SK-N-SH treated with all-trans-retinoic acid at 6 μM for 48 hours (cell line): ENCODE results near the gene TRPV4.

Experiments
- ATAC-seq: fragments of 200-7000 bp; cut with Tn5 transposase; 3 replicates; pipeline ENCODE4 v1.9.1; 2020; ENCODE audit warnings: mild to moderate bottlenecking, moderate library complexity
- CSDC2 ChIP-seq: fragments of 250-450 bp; sonication (Bioruptor Pico); IDR thresholded peaks from 2 replicates; pipeline ENCODE4 v1.5.0; 2020; ENCODE audit warnings: mild to moderate bottlenecking, moderate library complexity
- ESRRG ChIP-seq: fragments of 250-450 bp; sonication (Bioruptor Pico); IDR thresholded peaks from 2 replicates; pipeline ENCODE4 v1.6.1; 2021; ENCODE audit warnings: mild to moderate bottlenecking
- GLIS3 ChIP-seq: fragments of 250-450 bp; sonication (Bioruptor Pico); IDR thresholded peaks from 2 replicates; pipeline ENCODE4 v1.5.0; 2020; ENCODE audit warnings: mild to moderate bottlenecking, moderate library complexity
- ISL1 ChIP-seq: fragments of 250-450 bp; sonication (Bioruptor Pico); IDR thresholded peaks from 2 replicates; pipeline ENCODE4 v2.1.2; 2022; ENCODE audit warnings: mild to moderate bottlenecking, moderate library complexity
- OSR1 ChIP-seq: fragments of 250-450 bp; sonication (Bioruptor Pico); IDR thresholded peaks from 2 replicates; pipeline ENCODE4 v1.8.0; 2022; ENCODE audit warnings: moderate library complexity, mild to moderate bottlenecking, inconsistent platforms
- PPARA ChIP-seq: fragments of 250-450 bp; sonication (Bioruptor Pico); IDR thresholded peaks from 2 replicates; pipeline ENCODE4 v1.5.0; 2020; ENCODE audit warnings: mild to moderate bottlenecking, borderline replicate concordance
- RARB ChIP-seq: fragments of 250-450 bp; sonication (Bioruptor Pico); IDR thresholded peaks from 2 replicates; pipeline ENCODE4 v1.8.0; 2021; ENCODE audit warnings: mild to moderate bottlenecking, moderate library complexity
- SNAI2 ChIP-seq: fragments of 250-450 bp; sonication (Bioruptor Pico); IDR thresholded peaks from 2 replicates; pipeline ENCODE4 v1.5.0; 2020; ENCODE audit warnings: mild to moderate bottlenecking, moderate library complexity
- TCF4 ChIP-seq: fragments of 250-450 bp; sonication (Bioruptor Pico); IDR thresholded peaks from 2 replicates; pipeline ENCODE4 v1.8.0; 2021; ENCODE audit warnings: mild to moderate bottlenecking, moderate library complexity, borderline replicate concordance
- TOX ChIP-seq: fragments of 250-450 bp; sonication (Bioruptor Pico); IDR thresholded peaks from 2 replicates; pipeline ENCODE4 v1.8.0; 2021; ENCODE audit warnings: mild to moderate bottlenecking, moderate library complexity, borderline replicate concordance
- ZC3H10 ChIP-seq: fragments of 250-450 bp; sonication (Bioruptor Pico); IDR thresholded peaks from 2 replicates; pipeline ENCODE4 v1.5.1; 2021; ENCODE audit warnings: mild to moderate bottlenecking, moderate library complexity
- ZFP3 ChIP-seq: fragments of 250-450 bp; sonication (Bioruptor Pico); IDR thresholded peaks from 2 replicates; pipeline ENCODE4 v1.5.0; 2020; ENCODE audit warnings: mild to moderate bottlenecking, moderate library complexity
- ZFP30 ChIP-seq: fragments of 450-650 bp; formaldehyde crosslinking; IDR thresholded peaks from 2 replicates; pipeline ENCODE4 v1.5.0; 2022; ENCODE audit warnings: mild to moderate bottlenecking, moderate library complexity
- ZNF565 ChIP-seq: fragments of 450-650 bp; formaldehyde crosslinking; conservative IDR thresholded peaks from 2 replicates; pipeline ENCODE4 v1.5.0; 2020; ENCODE audit warnings: low read depth, mild to moderate bottlenecking, moderate library complexity
- ZNF70 ChIP-seq: fragments of 450-650 bp; formaldehyde crosslinking; IDR thresholded peaks from 2 replicates; pipeline ENCODE4 v1.5.0; 2020; ENCODE audit warnings: mild to moderate bottlenecking, moderate library complexity
- ZNF8 ChIP-seq: fragments of 450-650 bp; formaldehyde crosslinking; IDR thresholded peaks from 2 replicates; pipeline ENCODE4 v1.5.0; 2020; ENCODE audit warnings: mild to moderate bottlenecking, moderate library complexity
- TF ChIP-seq, protein P1 (sequence below): fragments of 250-450 bp; sonication (Bioruptor Pico); IDR thresholded peaks from 2 replicates; pipeline ENCODE4 v1.8.0; 2021; ENCODE audit warnings: low read depth, mild to moderate bottlenecking, moderate library complexity, borderline replicate concordance
- TF ChIP-seq, protein P2 (sequence below): fragments of 250-450 bp; sonication (Bioruptor Pico); IDR thresholded peaks from 2 replicates; pipeline ENCODE4 v1.5.1; 2021; ENCODE audit warnings: mild to moderate bottlenecking, moderate library complexity
- TF ChIP-seq, protein P3 (sequence below): fragments of 250-450 bp; sonication (Bioruptor Pico); IDR thresholded peaks from 2 replicates; pipeline ENCODE4 v1.5.1; 2020; ENCODE audit warnings: low read depth, mild to moderate bottlenecking, moderate library complexity
- TF ChIP-seq, protein P4 (sequence below): fragments of 250-450 bp; sonication (Bioruptor Pico); IDR thresholded peaks from 2 replicates; pipeline ENCODE4 v1.8.0; 2020; ENCODE audit warnings: mild to moderate bottlenecking, moderate library complexity, borderline replicate concordance

The TRPV4 gene

DNA sequence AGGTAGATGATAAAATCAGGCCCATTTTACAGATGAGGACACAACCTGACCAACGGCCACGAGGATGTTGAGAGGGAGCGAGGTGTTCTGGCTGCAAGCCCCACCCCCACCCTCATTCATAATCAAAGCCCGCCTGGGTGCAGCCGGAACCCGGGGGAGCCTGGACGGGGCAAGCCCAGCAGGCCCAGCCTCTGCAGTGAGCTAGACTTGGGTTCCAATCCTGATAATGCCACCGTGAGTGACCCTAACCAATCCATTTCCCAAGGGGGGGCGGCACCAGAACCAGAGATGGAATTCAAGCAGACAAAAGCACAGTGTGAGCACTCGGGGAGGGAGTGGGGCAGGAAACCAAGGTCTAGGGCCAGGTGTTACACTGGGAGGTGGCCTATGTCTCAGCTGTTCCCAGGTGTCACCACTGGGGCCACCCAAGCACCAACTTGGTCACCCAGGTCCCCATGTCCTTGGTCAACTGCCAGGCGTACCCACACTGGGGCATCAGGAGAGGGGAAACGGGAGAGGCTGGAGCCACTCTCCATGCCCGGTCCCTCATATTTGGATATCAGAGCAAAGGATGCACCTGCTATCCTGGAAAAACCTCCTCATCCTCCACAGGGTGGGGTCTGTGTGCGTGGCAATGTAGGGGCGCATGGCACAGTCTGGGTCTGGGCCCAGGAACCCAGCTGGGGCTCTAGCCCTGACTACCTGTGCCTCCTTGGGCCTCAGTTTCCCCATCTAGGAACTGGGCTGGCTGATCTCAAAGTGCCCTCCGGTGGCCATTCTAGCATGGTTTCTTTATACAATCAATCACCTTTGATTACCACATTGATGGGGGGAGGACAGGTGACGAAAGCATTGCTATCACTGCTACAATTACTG, 61.2 kb downstream of the TRPV4 start:
- no peak for ATAC-seq
- TF ChIP-seq ZC3H10 (CRISPR knock-in tag) (no peak), ZNF70 (CRISPR knock-in tag) (no peak), OSR1 (CRISPR knock-in tag) (no peak), TOX (CRISPR knock-in tag) (no peak), RARB (CRISPR knock-in tag) (no peak), ZFP3 (no peak), GLIS3 (no peak), ZFP30 (CRISPR knock-in tag) (no peak), PPARA (CRISPR knock-in tag) (no peak)
- TF ChIP-seq, protein P1, sequence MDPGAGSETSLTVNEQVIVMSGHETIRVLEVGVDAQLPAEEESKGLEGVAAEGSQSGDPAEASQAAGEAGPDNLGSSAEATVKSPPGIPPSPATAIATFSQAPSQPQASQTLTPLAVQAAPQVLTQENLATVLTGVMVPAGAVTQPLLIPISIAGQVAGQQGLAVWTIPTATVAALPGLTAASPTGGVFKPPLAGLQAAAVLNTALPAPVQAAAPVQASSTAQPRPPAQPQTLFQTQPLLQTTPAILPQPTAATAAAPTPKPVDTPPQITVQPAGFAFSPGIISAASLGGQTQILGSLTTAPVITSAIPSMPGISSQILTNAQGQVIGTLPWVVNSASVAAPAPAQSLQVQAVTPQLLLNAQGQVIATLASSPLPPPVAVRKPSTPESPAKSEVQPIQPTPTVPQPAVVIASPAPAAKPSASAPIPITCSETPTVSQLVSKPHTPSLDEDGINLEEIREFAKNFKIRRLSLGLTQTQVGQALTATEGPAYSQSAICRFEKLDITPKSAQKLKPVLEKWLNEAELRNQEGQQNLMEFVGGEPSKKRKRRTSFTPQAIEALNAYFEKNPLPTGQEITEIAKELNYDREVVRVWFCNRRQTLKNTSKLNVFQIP = no peak
- TF ChIP-seq, protein P2, sequence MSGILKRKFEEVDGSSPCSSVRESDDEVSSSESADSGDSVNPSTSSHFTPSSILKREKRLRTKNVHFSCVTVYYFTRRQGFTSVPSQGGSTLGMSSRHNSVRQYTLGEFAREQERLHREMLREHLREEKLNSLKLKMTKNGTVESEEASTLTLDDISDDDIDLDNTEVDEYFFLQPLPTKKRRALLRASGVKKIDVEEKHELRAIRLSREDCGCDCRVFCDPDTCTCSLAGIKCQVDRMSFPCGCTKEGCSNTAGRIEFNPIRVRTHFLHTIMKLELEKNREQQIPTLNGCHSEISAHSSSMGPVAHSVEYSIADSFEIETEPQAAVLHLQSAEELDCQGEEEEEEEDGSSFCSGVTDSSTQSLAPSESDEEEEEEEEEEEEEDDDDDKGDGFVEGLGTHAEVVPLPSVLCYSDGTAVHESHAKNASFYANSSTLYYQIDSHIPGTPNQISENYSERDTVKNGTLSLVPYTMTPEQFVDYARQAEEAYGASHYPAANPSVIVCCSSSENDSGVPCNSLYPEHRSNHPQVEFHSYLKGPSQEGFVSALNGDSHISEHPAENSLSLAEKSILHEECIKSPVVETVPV (CRISPR knock-in tag) = no peak

DNA sequence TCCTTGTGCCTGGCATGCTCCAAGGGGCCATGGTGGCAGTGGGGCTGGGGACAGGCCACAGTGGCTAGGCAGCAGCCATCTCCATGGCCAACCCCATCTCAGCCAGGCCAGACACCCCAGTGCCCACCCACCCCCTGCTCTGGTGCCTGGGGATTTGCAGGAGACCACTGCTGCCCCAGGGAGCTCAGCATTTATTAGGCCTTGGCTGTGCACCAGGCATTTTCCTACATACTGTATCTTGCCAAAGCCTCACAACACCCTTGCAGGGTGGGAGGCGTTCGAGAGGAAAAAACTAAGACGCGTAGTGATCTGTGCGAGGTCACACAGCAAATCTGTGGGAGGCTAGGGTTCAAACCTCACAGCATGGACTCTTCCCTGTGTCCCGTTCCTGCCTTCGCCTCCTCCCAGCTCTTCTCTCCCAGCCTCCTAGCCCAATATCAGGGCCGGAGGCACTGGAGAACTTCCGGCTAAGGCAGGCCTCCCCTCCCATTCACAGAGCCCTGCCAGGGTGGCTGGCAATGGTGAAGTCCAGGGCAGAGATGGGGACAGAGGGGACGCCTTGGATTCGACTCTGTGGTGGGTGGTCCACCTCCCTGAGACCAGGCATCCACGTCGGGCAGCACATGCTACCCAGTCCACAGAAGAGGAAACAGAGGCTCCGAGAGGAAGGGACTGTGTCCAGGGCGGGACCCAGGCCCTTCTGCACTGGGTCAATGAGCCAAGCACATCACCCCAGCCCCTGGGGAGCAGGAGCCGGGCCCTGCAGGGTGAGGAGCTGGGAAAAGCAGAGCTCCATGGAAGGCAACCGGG, 62.1 kb downstream of the TRPV4 start:
- ATAC-seq = no peak

DNA sequence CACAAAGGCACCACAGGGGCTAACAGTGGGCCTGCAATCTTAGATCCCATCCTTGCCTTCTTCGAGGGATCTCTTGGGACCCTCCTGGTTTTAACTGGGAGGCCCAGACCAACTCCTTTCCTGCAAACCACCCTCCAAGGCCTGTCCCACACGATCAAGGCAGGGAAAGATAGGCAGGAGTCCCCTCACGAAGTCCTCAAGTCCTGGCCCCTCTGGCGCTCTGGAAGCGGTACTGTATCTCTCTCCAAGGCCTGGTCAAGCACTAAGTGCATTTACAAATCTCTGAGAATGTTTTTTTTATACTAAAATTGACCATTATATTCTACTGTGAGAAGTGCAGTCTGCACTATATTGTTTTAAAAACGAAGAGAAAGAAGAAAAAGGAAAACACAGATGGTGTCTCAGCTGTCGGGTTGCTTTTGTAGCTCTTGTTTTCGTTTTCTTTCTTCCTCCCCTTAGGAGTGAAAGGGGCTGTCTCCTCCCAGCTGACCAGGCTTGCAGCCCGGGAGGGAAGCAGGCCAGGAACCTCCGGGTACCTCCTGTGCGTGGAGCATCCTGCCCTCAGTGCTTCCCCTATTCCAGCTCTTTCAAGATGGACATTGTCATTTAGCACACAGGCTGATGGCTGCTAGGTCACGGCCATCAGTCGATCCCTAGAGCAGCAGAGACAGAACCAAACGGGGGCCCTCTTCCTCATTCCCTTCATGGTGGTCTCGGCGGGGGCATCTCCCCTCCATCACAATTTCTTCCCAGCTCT, 62.9 kb downstream of the TRPV4 start:
- no peak for ATAC-seq
- TF ChIP-seq, protein P3, sequence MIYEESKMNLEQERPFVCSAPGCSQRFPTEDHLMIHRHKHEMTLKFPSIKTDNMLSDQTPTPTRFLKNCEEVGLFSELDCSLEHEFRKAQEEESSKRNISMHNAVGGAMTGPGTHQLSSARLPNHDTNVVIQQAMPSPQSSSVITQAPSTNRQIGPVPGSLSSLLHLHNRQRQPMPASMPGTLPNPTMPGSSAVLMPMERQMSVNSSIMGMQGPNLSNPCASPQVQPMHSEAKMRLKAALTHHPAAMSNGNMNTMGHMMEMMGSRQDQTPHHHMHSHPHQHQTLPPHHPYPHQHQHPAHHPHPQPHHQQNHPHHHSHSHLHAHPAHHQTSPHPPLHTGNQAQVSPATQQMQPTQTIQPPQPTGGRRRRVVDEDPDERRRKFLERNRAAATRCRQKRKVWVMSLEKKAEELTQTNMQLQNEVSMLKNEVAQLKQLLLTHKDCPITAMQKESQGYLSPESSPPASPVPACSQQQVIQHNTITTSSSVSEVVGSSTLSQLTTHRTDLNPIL = no peak
- no peak for TF ChIP-seq SNAI2 (CRISPR knock-in tag)
- no peak for TF ChIP-seq ISL1 (CRISPR knock-in tag)
- TF ChIP-seq, protein P4, sequence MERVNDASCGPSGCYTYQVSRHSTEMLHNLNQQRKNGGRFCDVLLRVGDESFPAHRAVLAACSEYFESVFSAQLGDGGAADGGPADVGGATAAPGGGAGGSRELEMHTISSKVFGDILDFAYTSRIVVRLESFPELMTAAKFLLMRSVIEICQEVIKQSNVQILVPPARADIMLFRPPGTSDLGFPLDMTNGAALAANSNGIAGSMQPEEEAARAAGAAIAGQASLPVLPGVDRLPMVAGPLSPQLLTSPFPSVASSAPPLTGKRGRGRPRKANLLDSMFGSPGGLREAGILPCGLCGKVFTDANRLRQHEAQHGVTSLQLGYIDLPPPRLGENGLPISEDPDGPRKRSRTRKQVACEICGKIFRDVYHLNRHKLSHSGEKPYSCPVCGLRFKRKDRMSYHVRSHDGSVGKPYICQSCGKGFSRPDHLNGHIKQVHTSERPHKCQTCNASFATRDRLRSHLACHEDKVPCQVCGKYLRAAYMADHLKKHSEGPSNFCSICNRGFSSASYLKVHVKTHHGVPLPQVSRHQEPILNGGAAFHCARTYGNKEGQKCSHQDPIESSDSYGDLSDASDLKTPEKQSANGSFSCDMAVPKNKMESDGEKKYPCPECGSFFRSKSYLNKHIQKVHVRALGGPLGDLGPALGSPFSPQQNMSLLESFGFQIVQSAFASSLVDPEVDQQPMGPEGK (CRISPR knock-in tag) = no peak
- TF ChIP-seq ZNF565 (CRISPR knock-in tag) = no peak
- no peak for TF ChIP-seq RARB (CRISPR knock-in tag)
- TF ChIP-seq ZNF8 (CRISPR knock-in tag) = no peak
- TF ChIP-seq ZNF70 (CRISPR knock-in tag) = no peak
- no peak for TF ChIP-seq ZC3H10 (CRISPR knock-in tag)
- TF ChIP-seq CSDC2 (CRISPR knock-in tag) = no peak
- TF ChIP-seq TCF4 = no peak

More for the DNA sequence above, 62.1 kb downstream of the TRPV4 start:
- no peak for TF ChIP-seq PPARA (CRISPR knock-in tag)
- TF ChIP-seq ZFP3 = no peak
- no peak for TF ChIP-seq TCF4
- TF ChIP-seq CSDC2 (CRISPR knock-in tag) = no peak
- TF ChIP-seq, protein P1 = no peak
- no peak for TF ChIP-seq ISL1 (CRISPR knock-in tag)
- no peak for TF ChIP-seq ZNF70 (CRISPR knock-in tag)
- TF ChIP-seq, protein P4 (CRISPR knock-in tag) = no peak
- no peak for TF ChIP-seq ESRRG (CRISPR knock-in tag)
- no peak for TF ChIP-seq GLIS3
- no peak for TF ChIP-seq ZNF8 (CRISPR knock-in tag)
